SKM-1 treated with dmso at 0.1 percent for 144 hours (cell line): Measurements from ENCODE around the gene APBA2.
A peak's percentile ranks its signal among the peaks of the same experiment; 100 is the strongest.

Source experiments
- DNase-seq: peaks from one replicate; lab custom pipeline; 2025; ENCODE audit not compliant: unreplicated experiment; lab: John Stamatoyannopoulos, UW

APBA2 gene

DNA sequence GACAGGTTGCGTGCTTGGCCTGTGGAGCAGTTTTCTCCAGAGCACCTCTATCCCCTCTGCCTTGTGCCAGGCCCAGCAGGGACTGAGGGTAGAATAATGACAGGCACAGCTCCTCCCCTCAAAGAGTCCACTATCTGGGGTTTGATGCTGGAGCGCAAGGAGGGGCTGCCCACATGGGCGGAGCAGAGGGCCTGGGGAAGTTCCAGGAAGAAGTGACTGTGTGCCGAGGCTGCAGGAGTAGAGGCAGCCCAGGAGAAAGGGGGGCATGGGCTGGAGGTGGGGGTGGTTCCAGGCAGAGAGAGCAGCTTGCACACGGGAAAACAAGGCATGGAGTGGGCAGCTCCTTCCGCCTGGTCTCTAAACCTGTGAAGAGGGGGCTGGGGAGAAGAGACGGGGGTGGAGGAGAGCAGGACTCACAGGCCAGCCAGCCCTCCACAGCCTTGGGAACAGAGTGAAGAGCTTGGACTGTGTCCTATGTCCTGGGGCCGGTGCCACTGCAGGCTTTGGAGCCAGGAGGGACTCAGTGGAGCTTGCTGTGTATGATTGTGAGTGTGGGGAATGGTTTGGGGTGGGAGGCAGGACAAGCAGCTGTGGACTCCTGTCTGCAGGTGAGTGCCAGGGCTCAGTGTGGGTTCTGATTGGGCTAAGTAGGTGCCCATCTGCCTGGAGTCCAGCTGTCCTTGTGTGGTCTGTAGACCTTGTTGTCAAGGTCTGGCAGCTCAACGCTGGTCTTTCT, 48.1 kb downstream of the APBA2 start:
- no peak for DNase-seq

DNA sequence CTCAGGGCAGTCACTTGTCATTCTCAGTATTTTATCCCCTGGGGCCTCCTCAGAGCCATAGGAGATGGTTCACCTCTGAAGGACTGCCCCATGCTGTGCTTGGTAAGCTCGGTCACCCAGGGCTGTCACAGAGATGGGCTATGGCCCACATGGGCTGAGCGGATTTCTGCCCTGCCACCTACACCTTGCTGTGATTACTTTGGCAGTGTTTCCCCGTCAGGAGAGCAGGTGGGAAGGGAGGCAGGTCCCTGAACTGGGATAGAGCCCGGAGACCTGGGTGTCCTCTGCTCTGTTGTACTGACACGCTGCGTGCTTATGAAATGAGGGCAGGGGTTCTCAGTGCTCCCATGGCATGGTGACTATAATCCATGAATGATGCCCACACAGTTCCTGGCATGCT, 48.9 kb downstream of the APBA2 start:
- no peak for DNase-seq

GRCh38 chr15:28935316-28935715, 49.5 kb downstream of the APBA2 start:
- DNase-seq = peak; percentile 8

GRCh38 chr15:28936081-28936480, 50.3 kb downstream of the APBA2 start:
- DNase-seq = no peak

- DNase-seq = no peak
These were observed 50.7 kb downstream of the APBA2 start for GRCh38 chr15:28936481-28936881.

DNA sequence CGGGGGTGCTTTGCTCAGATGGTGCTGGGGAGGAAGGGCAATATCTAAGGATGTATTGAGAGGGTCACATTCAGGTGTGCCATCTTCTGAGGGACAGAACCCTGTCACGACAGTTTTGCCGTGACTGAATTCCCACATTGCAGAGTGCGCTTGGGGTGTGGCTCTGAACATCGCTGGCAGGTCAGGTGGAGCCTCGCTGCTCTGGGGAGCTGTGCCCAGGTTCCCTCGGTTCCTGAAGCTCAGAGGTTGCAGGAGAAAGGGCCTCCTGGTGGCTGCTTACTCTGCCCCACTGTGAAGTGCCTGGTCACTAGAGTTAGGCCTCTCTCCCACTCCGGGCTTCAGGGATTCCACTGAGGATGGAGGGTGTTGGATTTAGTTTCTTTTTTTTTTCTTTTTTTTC, 51.5 kb downstream of the APBA2 start:
- no peak for DNase-seq

- no peak for DNase-seq
These were observed 56.3 kb downstream of the APBA2 start for GRCh38 chr15:28942046-28942445.

DNA sequence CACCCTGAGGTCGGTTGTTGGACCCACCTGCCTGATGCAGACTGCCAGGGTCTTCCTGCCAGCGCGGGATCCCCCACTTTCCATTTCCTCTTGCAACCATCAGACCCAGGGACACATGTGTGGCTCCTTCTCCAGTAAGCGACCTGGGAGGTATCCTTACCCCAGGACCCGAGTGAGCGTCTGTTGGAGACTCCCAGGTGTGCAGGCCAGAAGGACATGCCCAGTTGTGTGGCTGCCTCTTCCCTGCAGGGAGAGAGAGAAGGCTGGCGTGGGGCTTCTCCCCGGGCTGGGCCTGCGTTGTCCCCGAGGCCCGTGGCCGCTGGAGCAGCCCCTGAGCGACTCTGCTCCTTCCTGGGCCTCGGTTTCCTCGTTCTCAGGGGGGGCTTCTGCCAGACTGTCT, 56.8 kb downstream of the APBA2 start:
- DNase-seq = no peak

DNA sequence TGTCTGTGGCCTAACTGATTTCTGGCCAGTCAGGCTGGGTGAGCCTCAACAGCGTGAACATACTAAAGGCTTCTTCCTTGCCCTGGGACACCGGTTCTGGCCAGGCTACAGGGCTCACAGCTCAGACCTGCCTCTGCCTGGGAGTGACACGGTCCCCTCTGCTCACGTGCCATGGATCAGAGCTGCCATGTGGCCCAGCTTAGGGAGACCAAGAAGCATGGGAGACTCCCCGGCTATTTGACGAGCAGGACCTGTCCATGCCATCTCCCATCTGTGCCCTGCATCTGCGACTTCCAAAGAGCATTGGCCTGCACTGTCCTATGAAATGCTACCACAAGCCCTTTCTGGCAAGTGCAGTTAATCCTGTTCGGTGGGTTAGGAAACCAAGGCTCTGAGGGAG, 57.4 kb downstream of the APBA2 start:
- DNase-seq = no peak

DNA sequence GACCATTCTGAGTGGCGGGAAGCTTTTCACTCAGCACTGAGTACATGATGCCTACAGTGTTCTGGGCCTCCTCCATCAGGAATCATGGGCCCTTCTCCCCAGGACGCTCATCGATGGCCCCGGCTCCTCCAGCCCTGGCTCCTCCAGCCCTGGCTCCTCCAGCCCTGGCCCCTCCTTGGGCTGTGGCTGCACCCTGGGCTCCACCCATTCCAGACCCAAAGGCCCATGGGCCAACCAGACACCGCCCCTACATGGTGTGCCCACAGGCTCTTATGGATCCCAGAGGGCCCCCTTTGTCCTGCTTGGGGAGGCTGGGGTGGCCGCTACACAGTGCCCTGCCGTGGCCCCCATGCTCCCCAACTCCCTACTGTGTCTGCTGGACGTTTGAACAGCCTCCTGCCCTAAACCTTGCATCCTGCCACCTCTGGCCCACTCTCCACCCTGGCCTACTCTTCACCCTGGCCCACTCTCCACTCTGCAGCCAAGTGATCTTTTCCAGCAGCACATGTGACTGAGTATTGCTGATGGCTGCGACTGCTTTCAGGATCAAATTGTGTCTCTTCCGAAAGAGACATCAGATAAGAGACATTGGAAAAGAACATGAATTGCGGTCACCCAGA, 57.9 kb downstream of the APBA2 start:
- DNase-seq = no peak

DNA sequence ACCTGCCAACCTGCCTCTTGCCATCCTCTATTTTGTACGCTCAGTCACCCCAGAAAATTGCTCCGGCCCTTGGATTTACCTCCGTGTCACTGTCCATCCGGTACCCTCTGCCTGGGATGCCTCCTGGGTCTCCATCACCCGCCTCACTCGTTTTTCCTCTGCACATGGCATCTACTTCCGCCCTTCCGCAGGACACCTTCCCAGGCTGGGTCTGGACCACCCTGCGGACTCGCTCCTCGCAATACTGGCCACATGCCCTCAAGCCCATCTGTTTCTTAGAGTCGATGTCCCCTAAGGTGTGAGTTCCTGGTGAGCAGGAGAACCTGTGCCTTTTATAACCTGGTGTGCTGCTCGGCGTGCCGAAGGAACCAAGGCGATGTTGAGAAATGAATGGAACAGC, 58.5 kb downstream of the APBA2 start:
- DNase-seq = no peak

- DNase-seq = no peak
These were observed 59.0 kb downstream of the APBA2 start for GRCh38 chr15:28944696-28945300.

- no peak for DNase-seq
These were observed 60.0 kb downstream of the APBA2 start for GRCh38 chr15:28945626-28946230.

GRCh38 chr15:28946803-28947202, 61.0 kb downstream of the APBA2 start:
- no peak for DNase-seq

DNA sequence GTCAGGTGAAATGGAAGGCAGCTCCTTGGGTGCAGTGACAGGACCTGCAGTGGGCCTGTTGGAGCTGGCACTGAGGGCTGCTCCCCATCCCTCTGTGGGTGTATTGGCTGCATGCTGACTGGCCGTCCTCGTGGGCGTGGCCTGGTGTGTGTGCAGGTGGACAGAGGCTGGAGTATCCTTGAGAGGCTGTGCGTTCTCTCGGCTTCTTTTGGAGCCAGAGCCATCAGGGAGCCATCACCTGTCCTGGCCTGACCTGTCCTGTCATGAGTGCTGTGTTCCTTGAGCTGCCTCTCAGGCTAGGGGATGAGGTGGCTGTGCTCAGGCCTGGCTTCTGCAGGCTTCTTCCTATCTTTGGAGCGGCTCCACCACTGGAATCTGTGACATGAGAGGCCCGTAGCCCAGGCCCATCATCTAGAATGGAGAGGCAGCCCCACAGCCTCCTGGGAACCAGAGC, 61.5 kb downstream of the APBA2 start:
- no peak for DNase-seq

DNA sequence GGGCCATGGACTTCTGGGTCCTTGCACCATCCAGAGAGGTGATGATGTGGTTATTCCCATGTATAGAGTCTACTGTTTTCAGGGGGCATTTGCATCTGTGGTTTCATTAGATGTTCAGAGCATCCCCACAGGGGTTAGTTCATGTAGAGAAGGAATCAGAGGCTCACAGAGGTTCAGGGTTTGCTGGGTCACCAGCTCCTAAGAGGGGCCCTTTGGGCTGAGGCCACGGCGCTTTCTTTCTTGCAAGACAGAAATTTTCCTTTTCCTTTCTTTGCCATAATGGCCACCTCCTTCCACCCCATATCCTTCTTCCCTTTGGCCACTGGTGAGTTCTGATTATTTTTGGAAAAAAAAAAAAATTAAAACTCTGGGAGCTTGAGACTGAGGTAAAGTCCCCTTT, 62.3 kb downstream of the APBA2 start:
- no peak for DNase-seq

- no peak for DNase-seq
These were observed 65.1 kb downstream of the APBA2 start for GRCh38 chr15:28950916-28951315.

DNA sequence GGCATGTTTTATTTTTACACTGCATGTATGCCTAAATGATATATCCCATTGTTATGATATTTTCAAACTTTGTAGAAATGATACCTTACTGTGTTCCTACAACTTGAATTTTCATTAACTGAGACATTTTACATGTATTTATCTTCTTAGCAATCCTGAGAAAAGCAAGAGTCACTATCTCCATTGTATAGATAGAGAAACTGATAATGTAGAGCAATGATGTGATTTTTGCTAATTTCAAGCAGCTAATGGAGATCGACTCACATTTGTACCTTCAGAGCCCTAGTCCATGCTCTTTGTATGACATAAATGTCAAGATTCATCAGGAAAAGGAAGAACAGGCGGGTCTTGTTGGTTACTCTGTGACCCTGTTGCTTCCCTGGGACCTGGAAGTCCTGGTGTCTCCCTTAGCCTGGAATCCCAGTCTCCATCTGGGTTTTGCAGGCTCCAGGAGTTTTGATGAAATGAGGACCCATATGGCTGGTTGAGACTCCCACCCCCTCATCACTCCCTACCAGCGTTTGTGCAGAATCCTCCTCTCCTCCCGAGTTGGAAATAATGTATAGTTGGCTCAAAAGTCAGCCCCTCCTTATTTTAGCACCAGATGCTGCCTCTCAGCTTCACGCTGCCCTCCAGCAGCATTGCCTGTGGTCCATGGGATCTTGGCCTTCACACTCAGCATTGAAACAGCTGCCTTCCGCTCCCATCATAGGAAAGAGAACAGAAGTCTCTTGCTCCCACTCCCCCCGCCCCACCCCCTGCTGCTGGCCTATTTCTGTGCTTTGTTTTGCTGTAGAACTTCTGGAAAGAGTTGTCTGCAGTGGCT, 67.1 kb downstream of the APBA2 start:
- DNase-seq = no peak

DNA sequence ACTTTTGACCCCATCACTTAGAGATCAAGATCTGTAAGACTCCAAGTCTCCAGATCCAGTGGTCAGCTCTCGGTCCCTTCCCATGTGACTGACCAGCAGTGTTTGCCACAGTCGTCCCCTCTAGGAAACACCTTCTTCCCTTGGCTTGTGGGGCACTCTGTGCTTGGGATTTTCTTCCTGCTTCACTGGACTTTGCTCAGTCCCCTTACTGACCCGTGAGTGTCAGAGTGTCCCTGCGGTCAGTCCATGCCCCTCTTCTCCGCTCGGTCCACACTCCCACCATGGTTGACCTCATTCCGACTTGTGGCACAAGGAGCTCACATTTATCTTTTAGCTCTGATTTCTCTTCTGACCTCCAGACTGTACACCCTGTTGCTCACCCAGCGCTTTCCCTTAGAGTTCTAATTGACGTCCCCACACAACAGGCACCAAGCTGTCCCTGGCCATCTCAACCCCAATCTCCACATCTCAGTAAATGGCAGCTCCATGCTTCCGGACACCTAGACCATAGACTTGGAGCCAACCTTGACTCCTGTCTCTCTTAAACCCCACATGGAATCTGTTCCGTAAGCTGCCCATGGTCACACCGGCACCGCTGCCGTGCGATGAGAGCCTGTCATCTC, 67.9 kb downstream of the APBA2 start:
- no peak for DNase-seq

DNA sequence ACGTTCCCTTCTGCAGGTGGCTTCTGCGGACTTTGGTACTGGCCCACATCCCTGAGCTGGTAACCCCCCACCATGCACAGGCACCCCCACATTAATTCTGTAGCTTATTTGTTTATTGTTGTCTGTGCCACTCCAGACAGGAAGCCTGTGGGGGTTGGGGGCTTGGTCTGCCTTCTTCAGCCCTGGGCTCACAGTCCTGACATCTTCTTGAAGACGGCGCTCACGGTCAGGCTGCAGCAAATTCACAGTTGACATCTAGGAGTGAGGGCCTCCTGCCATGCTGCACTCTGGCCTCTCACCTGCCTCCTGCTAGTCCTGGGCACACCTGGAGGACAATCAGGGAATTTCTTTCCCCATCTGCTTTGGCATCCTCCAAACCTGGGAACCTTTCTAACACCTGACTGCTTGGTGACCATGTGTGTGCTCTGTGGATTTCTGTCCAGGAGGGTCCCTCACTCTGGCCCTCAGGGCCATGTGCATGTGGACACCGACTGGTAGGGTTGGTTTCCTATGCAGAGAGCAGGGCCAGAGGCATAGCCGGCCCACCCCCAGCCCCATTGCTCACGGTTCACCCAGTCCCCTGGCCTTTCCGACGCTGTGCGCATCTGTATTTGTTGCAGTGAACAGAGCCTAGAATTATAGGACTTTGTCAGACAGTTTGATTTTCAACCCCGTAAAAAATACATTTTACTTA, 68.8 kb downstream of the APBA2 start:
- no peak for DNase-seq
